GM13976 (cell line): ENCODE results near the gene PCBP3.

Source experiments
- DNase-seq: peaks from one replicate; pipeline ENCODE4 v3.0.0; 2012; ENCODE audit warnings: low spot score
- in situ Hi-C: fragments of 300-500 bp; cut with MboI; formaldehyde crosslinking; loops from one replicate; pipeline ENCODE4 v1.12.0; 2022; ENCODE audit warnings: low sequenced_read_pairs, mixed read lengths, inconsistent platforms; ENCODE audit not compliant: unreplicated experiment
- TF ChIP-seq, protein P1 (sequence below): IDR thresholded peaks from 2 replicates; pipeline ENCODE4 v1.5.1; 2012; ENCODE audit warnings: borderline replicate concordance, mild to moderate bottlenecking; ENCODE audit not compliant: insufficient read depth; ENCODE audit errors: extremely low read depth, missing control alignments, control extremely low read depth

PCBP3 gene

DNA sequence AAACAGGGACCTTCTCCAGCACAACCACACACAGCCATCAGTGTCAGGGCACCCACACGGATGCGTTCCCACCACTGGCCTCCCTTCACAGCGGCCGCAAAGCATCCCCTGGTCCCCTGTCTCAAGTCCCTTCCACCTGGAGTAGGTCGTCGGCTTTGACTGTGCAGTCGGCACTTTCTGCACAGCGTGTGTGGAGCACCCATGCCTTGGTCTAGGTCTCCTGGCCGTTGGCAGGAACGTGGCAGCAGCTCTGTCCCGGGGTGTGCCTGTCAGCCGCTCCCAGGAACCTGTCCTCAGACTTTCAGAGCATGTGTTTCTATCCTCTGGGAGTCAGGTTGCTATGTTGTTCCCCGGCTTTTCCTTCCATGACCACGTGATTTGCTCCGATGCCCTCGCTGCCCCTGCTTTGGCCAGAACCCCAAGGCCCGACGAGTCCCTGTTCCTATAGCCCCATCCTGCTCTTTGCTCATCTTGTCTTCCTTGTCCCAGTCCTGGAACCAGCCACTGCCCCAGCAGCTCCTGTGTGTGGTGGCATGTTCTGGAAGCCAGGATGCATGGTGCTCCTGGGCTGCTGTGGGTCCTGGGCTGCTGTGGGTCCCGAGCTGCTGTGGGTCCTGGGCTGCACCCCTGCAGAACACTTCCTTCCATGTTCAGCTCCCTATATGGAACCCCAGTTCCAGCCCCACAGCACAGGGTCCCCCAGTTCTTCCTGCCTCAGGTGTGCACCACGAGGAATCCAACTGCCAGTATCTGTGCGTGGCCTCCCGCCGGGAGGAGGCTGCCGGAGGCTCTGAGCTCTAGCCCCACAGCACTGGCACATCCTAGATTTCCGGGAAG is 253.9 kb downstream of the PCBP3 start:
- DNase-seq, result no peak
- TF ChIP-seq, protein P1, sequence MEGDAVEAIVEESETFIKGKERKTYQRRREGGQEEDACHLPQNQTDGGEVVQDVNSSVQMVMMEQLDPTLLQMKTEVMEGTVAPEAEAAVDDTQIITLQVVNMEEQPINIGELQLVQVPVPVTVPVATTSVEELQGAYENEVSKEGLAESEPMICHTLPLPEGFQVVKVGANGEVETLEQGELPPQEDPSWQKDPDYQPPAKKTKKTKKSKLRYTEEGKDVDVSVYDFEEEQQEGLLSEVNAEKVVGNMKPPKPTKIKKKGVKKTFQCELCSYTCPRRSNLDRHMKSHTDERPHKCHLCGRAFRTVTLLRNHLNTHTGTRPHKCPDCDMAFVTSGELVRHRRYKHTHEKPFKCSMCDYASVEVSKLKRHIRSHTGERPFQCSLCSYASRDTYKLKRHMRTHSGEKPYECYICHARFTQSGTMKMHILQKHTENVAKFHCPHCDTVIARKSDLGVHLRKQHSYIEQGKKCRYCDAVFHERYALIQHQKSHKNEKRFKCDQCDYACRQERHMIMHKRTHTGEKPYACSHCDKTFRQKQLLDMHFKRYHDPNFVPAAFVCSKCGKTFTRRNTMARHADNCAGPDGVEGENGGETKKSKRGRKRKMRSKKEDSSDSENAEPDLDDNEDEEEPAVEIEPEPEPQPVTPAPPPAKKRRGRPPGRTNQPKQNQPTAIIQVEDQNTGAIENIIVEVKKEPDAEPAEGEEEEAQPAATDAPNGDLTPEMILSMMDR, result no peak
- in situ Hi-C loops, result no loop called here

GRCh38 chr21:45898028-45898350 is 254.5 kb downstream of the PCBP3 start:
- TF ChIP-seq, protein P1, result no peak
- DNase-seq, result no peak
- in situ Hi-C loops, result no loop called here

DNA sequence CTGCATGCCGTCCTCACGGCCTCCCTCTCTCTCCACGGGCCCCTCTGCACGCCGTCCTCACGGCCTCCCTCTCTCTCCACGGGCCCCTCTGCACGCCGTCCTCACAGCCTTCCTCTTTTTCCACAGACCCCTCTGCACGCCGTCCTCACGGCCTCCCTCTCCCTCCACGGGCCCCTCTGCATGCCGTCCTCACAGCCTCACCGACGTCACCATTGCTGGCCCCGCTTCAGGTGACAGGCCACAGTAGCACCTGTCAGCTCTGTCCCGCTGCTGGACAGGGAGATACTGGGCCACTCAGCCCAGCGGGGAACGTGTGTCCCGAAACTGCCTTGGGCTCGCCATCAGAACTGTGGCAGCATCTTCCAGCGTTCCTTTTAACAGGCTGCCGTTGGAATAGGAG is 255.3 kb downstream of the PCBP3 start:
- TF ChIP-seq, protein P1, result no peak
- in situ Hi-C loops, result no loop called here
- DNase-seq, result no peak

DNA sequence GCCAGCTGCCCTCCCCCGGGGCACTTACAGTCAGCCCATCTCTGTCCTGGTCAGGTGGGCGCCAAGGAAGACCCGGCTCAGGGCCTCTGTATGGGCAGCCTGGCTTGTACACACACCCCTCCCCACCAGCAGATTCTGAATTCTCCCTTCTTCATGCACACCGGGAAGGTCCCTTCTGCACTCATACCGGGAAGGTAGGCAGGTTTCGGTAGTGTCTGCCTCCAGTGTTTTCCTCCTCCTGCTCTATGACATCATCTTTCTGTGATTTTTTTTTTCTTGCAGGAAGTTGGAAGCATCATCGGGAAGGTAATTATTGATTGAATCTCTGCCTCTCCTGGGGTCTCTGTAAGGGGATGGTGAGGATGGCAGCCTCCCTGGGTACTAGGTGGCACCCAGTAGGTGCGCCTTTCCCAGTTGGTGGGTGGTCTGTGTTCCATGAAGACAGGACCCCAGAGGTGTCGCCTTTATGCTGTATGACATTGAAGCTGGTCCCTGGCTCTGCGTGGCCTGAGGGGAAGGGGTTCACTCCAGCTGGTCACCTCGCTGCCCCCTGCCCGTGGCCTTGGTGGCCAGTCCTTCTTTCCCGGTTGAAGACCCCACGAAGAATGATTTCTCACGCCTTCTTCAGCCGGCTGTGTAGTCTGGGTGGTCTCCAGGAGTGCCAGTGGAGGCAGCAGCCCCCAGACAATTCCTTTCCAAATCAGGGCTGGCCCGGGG is 255.9 kb downstream of the PCBP3 start:
- TF ChIP-seq, protein P1, result no peak
- in situ Hi-C loops, result no loop called here
- no peak for DNase-seq

GRCh38 chr21:45900034-45900868 is 256.7 kb downstream of the PCBP3 start:
- TF ChIP-seq, protein P1, result no peak
- in situ Hi-C loops, result no loop called here
- DNase-seq, result no peak

- TF ChIP-seq, protein P1, result no peak
- in situ Hi-C loops, result no loop called here
- DNase-seq, result no peak
These were observed 257.7 kb downstream of the PCBP3 start for GRCh38 chr21:45901061-45901690.
